GM12872 (cell line): Measurements from ENCODE around the gene PRKCZ.

Experiments
- TF ChIP-seq, protein P1 (sequence below): IDR thresholded peaks from 3 replicates; pipeline ENCODE4 v1.5.1; 2011; ENCODE audit warnings: low read depth, mild to moderate bottlenecking, low read length, moderate library complexity; ENCODE audit not compliant: insufficient read depth

The PRKCZ gene

GRCh38 chr1:2073382-2074230 is 23.4 kb downstream of the PRKCZ start:
- TF ChIP-seq, protein P1, sequence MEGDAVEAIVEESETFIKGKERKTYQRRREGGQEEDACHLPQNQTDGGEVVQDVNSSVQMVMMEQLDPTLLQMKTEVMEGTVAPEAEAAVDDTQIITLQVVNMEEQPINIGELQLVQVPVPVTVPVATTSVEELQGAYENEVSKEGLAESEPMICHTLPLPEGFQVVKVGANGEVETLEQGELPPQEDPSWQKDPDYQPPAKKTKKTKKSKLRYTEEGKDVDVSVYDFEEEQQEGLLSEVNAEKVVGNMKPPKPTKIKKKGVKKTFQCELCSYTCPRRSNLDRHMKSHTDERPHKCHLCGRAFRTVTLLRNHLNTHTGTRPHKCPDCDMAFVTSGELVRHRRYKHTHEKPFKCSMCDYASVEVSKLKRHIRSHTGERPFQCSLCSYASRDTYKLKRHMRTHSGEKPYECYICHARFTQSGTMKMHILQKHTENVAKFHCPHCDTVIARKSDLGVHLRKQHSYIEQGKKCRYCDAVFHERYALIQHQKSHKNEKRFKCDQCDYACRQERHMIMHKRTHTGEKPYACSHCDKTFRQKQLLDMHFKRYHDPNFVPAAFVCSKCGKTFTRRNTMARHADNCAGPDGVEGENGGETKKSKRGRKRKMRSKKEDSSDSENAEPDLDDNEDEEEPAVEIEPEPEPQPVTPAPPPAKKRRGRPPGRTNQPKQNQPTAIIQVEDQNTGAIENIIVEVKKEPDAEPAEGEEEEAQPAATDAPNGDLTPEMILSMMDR: no peak

- TF ChIP-seq, protein P1: no peak
These were observed 24.2 kb downstream of the PRKCZ start for GRCh38 chr1:2074396-2074795.

GRCh38 chr1:2074944-2075740 is 24.9 kb downstream of the PRKCZ start:
- TF ChIP-seq, protein P1: no peak

GRCh38 chr1:2076826-2077225 is 26.6 kb downstream of the PRKCZ start:
- TF ChIP-seq, protein P1: no peak

GRCh38 chr1:2078170-2078569 is 28.0 kb downstream of the PRKCZ start:
- TF ChIP-seq, protein P1: no peak

GRCh38 chr1:2079396-2080085 is 29.3 kb downstream of the PRKCZ start:
- TF ChIP-seq, protein P1: no peak

- TF ChIP-seq, protein P1: no peak
These were observed 29.9 kb downstream of the PRKCZ start for GRCh38 chr1:2080140-2080539.
